ENCODE results near the gene NEB. TPM values are rescaled to one million over a fixed set of nuclear protein-coding genes. Genes with fewer than 3 reads are reported as not detected.
A peak's percentile ranks its signal among the peaks of the same experiment; 100 is the strongest.

The NEB gene
- total and polyA plus RNA-seq, 2 experiments from 2014 or later: 0.40 to 1.2 TPM

GRCh38 chr2:151678849-151679248 lies 55.4 kb downstream of the NEB start:
- no peak for DNase-seq (ENCODE audit: low read depth in 1 of 2, low spot score in 1 of 2)
- Histone ChIP-seq H3K9me3 (ENCODE audit: low read depth) (no peaks in the 10 kb centered on the region), H3K4me3 (no peak overlapping the region), H3K27ac (no peak overlapping the region), H3K27me3 (no peaks in the 10 kb centered on the region), H3K36me3 (no peaks in the 10 kb centered on the region), H3K4me1 (ENCODE audit: low read depth) (no peaks in the 10 kb centered on the region)
- TF ChIP-seq, protein P1, sequence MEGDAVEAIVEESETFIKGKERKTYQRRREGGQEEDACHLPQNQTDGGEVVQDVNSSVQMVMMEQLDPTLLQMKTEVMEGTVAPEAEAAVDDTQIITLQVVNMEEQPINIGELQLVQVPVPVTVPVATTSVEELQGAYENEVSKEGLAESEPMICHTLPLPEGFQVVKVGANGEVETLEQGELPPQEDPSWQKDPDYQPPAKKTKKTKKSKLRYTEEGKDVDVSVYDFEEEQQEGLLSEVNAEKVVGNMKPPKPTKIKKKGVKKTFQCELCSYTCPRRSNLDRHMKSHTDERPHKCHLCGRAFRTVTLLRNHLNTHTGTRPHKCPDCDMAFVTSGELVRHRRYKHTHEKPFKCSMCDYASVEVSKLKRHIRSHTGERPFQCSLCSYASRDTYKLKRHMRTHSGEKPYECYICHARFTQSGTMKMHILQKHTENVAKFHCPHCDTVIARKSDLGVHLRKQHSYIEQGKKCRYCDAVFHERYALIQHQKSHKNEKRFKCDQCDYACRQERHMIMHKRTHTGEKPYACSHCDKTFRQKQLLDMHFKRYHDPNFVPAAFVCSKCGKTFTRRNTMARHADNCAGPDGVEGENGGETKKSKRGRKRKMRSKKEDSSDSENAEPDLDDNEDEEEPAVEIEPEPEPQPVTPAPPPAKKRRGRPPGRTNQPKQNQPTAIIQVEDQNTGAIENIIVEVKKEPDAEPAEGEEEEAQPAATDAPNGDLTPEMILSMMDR (IDR thresholded peaks at IDR 0.05; ENCODE audit: low read depth, low read length): no peak

DNA sequence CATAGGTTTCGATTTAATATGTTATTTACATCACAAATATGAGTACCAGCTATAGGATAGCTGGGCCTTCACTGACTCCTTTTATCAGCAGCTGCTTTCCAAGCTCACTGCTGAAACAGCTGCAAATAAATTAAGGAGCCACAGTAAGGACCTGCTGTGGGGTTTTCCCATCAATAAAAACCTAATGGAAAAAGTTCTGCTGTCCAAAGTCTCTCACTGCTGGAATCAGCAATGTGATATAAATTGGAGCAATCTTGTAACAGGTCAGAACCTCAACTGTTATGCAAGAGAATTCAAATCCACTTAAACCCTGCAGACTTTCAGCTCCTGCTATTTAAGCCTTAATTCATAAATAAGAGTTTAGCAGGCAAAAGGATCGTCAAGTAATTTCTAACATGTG lies 61.3 kb downstream of the NEB start:
- TF ChIP-seq, protein P1 (IDR thresholded peaks at IDR 0.05; ENCODE audit: low read depth, low read length): no peak
- H3K27ac ChIP-seq: no peak overlapping the region
- DNase-seq (ENCODE audit: low read depth in 1 of 2, low spot score in 1 of 2): no peak
- no peaks in the 10 kb centered on the region for H3K36me3 ChIP-seq
- H3K27me3 ChIP-seq: no peaks in the 10 kb centered on the region
- H3K9me3 ChIP-seq (ENCODE audit: low read depth): no peaks in the 10 kb centered on the region
- no peak overlapping the region for H3K4me3 ChIP-seq
- peaks cover 14% of the 10 kb centered on the region for H3K4me1 ChIP-seq (ENCODE audit: low read depth)

- DNase-seq (ENCODE audit: low read depth in 1 of 2, low spot score in 1 of 2): no peak
- no peaks in the 10 kb centered on the region for H3K9me3 ChIP-seq (ENCODE audit: low read depth)
- TF ChIP-seq, protein P1 (IDR thresholded peaks at IDR 0.05; ENCODE audit: low read depth, low read length): no peak
- H3K27me3 ChIP-seq: no peaks in the 10 kb centered on the region
- H3K27ac ChIP-seq: no peak overlapping the region
- H3K36me3 ChIP-seq: no peaks in the 10 kb centered on the region
- H3K4me1 ChIP-seq (ENCODE audit: low read depth): peaks cover 14% of the 10 kb centered on the region
- no peak overlapping the region for H3K4me3 ChIP-seq
Measured at GRCh38 chr2:151672277-151672676, 62.0 kb downstream of the NEB start.

DNA sequence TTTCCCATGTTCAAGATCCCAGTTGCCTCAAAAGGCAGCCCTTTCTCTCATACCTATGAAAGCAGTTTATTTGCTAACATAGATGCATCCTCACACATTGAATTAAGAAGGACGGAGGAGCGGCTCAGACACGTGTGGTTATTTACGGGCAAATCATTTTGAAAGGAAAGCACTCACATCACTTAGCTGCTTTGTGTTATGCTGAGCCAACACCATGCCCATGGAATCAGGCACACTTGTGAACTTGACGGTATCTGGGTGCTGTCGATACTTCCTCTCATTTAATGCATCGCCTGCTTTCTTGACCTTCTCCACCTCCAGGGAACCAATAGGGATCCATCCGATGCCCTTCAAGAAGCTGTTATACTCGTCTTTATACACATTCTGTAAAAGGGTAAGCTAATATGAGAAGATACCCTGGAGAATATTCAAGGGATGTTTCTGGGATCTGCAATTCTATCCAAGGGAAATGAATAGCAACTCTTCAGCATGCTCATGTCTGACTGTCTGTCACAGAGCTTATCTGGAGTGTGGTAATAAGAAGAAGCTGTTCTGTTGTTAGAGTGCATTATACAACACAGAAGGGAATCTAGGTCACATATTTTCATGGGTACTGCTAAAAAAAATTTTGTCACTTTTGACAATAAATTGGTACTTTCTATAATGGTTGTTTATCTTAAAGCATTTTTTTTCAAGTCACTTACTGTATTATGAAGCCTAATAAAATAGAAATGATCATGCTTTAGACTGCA lies 63.3 kb downstream of the NEB start:
- no peaks in the 10 kb centered on the region for H3K36me3 ChIP-seq
- H3K4me1 ChIP-seq (ENCODE audit: low read depth): peaks cover 14% of the 10 kb centered on the region
- peak; percentile 10 to 18 for DNase-seq (ENCODE audit: low read depth in 1 of 2, low spot score in 1 of 2)
- no peak overlapping the region for H3K27ac ChIP-seq
- no peaks in the 10 kb centered on the region for H3K9me3 ChIP-seq (ENCODE audit: low read depth)
- no peak overlapping the region for H3K4me3 ChIP-seq
- no peaks in the 10 kb centered on the region for H3K27me3 ChIP-seq
- TF ChIP-seq, protein P1 (IDR thresholded peaks at IDR 0.05; ENCODE audit: low read depth, low read length): no peak

DNA sequence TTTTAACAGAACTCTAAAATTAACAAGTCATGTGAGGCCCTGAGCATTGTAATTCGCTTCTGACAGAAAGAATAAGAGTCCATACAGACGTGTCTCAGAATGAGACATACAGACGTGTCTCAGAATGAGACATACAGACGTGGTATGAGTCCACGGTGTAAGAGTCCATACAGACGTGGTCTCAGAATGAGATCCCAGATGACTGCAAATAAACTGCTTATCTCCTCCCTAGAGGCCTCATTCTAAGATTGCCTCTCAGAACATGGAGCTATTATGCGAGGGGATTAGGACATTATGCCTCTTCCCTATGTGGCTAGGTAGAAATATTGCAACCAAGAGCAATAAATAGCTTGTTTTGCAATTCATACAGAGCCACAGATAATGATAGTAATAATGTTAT lies 63.9 kb downstream of the NEB start:
- Histone ChIP-seq H3K9me3 (ENCODE audit: low read depth) (no peaks in the 10 kb centered on the region), H3K27me3 (no peaks in the 10 kb centered on the region), H3K27ac (no peak overlapping the region), H3K4me3 (no peak overlapping the region), H3K4me1 (ENCODE audit: low read depth) (peaks cover 14% of the 10 kb centered on the region), H3K36me3 (no peaks in the 10 kb centered on the region)
- TF ChIP-seq, protein P1 (IDR thresholded peaks at IDR 0.05; ENCODE audit: low read depth, low read length): no peak
- no peak for DNase-seq (ENCODE audit: low read depth in 1 of 2, low spot score in 1 of 2)
